WTC11 (cell line): ENCODE measurements around the gene CYP46A1. TPM values are rescaled to one million over a fixed set of nuclear protein-coding genes. Genes with fewer than 3 reads are reported as not detected.

Experiments
- ATAC-seq: fragments of 200-7000 bp; cut with Tn5 transposase; 2 replicates; pipeline ENCODE4 v1.10.0; 2021; ENCODE audit warnings: mild to moderate bottlenecking, moderate library complexity
- CTCF ChIA-PET: fragments of 300-600 bp; sonication (Branson Sonifier 250); formaldehyde crosslinking; loops from one replicate; lab custom pipeline; 2021; ENCODE audit warnings: antibody characterized with exemption; lab: Charles Lee
- POLR2A ChIA-PET: fragments of 350-600 bp; sonication (Branson Sonifier 250); formaldehyde crosslinking; loops from one replicate; lab custom pipeline; 2021; ENCODE audit warnings: antibody characterized with exemption; lab: Charles Lee
- DNase-seq: peaks from one replicate; pipeline ENCODE4 v3.0.0; 2021; ENCODE audit warnings: low spot score
- H3K27ac Mint-ChIP-seq: 2 replicates; pipeline ENCODE4 v1.8.0; 2021; ENCODE audit warnings: mixed read lengths
- H3K27me3 Mint-ChIP-seq: 2 replicates; pipeline ENCODE4 v1.8.0; 2021; ENCODE audit warnings: low read depth, mild to moderate bottlenecking, moderate library complexity, mixed read lengths
- H3K36me3 Mint-ChIP-seq: 2 replicates; pipeline ENCODE4 v1.8.0; 2021; ENCODE audit warnings: mixed read lengths
- H3K4me1 Mint-ChIP-seq: 2 replicates; pipeline ENCODE4 v1.8.0; 2022; ENCODE audit warnings: mixed read lengths
- H3K4me3 Mint-ChIP-seq: 2 replicates; pipeline ENCODE4 v1.8.0; 2021; ENCODE audit warnings: mild to moderate bottlenecking, moderate library complexity, mixed read lengths
- H3K9me3 Mint-ChIP-seq: 2 replicates; pipeline ENCODE4 v1.8.0; 2021; ENCODE audit warnings: mixed read lengths
- CREB1 ChIP-seq: sonication (generic); formaldehyde crosslinking; IDR thresholded peaks from 2 replicates; pipeline ENCODE4 v1.8.0; 2023; ENCODE audit warnings: mild to moderate bottlenecking, missing genetic modification reagents
- CREM ChIP-seq: sonication (generic); formaldehyde crosslinking; IDR thresholded peaks from 2 replicates; pipeline ENCODE4 v1.8.1; 2022; ENCODE audit warnings: mild to moderate bottlenecking, missing genetic modification reagents, moderate library complexity
- ELF4 ChIP-seq: sonication (generic); formaldehyde crosslinking; IDR thresholded peaks from 2 replicates; pipeline ENCODE4 v1.8.1; 2022; ENCODE audit warnings: low read depth, mild to moderate bottlenecking, moderate library complexity, missing genetic modification reagents
- ESRRA ChIP-seq: sonication (generic); formaldehyde crosslinking; IDR thresholded peaks from 2 replicates; pipeline ENCODE4 v1.8.1; 2022; ENCODE audit warnings: mild to moderate bottlenecking, missing genetic modification reagents, borderline replicate concordance
- FOXJ3 ChIP-seq: sonication (generic); formaldehyde crosslinking; IDR thresholded peaks from 2 replicates; pipeline ENCODE4 v1.9.0; 2021; ENCODE audit warnings: missing genetic modification reagents, mild to moderate bottlenecking, borderline replicate concordance
- KAT7 ChIP-seq: sonication (generic); formaldehyde crosslinking; IDR thresholded peaks from 2 replicates; pipeline ENCODE4 v1.8.1; 2023; ENCODE audit warnings: missing genetic modification reagents, mild to moderate bottlenecking, borderline replicate concordance
- NR3C1 ChIP-seq: sonication (generic); formaldehyde crosslinking; conservative IDR thresholded peaks from 2 replicates; pipeline ENCODE4 v1.8.1; 2023; ENCODE audit warnings: low read depth, mild to moderate bottlenecking, missing genetic modification reagents
- RELA ChIP-seq: sonication (generic); formaldehyde crosslinking; IDR thresholded peaks from 2 replicates; pipeline ENCODE4 v1.8.1; 2022; ENCODE audit warnings: missing genetic modification reagents, mild to moderate bottlenecking, borderline replicate concordance
- TEAD4 ChIP-seq: sonication (generic); formaldehyde crosslinking; IDR thresholded peaks from 2 replicates; pipeline ENCODE4 v1.8.0; 2022; ENCODE audit warnings: mild to moderate bottlenecking, missing genetic modification reagents
- ZNF138 ChIP-seq: sonication (generic); formaldehyde crosslinking; conservative IDR thresholded peaks from 2 replicates; pipeline ENCODE4 v1.8.1; 2022; ENCODE audit warnings: mild to moderate bottlenecking, moderate library complexity, missing genetic modification reagents
- ZNF396 ChIP-seq: fragments of 250-450 bp; sonication (Bioruptor Pico); IDR thresholded peaks from 2 replicates; pipeline ENCODE4 v1.8.0; 2021; ENCODE audit warnings: mild to moderate bottlenecking, moderate library complexity, borderline replicate concordance
- ZNF423 ChIP-seq: fragments of 250-450 bp; sonication (Bioruptor Pico); IDR thresholded peaks from 2 replicates; pipeline ENCODE4 v2.1.2; 2022; ENCODE audit warnings: mild to moderate bottlenecking, moderate library complexity
- ZNF671 ChIP-seq: fragments of 250-450 bp; sonication (Bioruptor Pico); IDR thresholded peaks from 2 replicates; pipeline ENCODE4 v1.8.0; 2021; ENCODE audit warnings: mild to moderate bottlenecking
- total RNA-seq: library from RNA; stranded (reverse); gene quantifications from 3 replicates; pipeline ENCODE4 v1.2.3, GENCODE V29; 2021
- TF ChIP-seq, protein P1 (sequence below): sonication (generic); formaldehyde crosslinking; IDR thresholded peaks from 2 replicates; pipeline ENCODE4 v1.8.1; 2023; ENCODE audit warnings: mild to moderate bottlenecking, missing genetic modification reagents, moderate library complexity
- TF ChIP-seq, protein P2 (sequence below): sonication (generic); formaldehyde crosslinking; IDR thresholded peaks from 2 replicates; pipeline ENCODE4 v1.8.0; 2022; ENCODE audit warnings: missing genetic modification reagents
- TF ChIP-seq, protein P3 (sequence below): fragments of 200-600 bp; IDR thresholded peaks from 2 replicates; pipeline ENCODE4 v1.8.0; 2022; ENCODE audit warnings: antibody characterized with exemption
- TF ChIP-seq, protein P4 (sequence below): sonication (generic); formaldehyde crosslinking; conservative IDR thresholded peaks from 2 replicates; pipeline ENCODE4 v1.8.1; 2022; ENCODE audit warnings: mild to moderate bottlenecking, missing genetic modification reagents
- TF ChIP-seq, protein P5 (sequence below): fragments of 250-450 bp; sonication (Bioruptor Pico); IDR thresholded peaks from 2 replicates; pipeline ENCODE4 v1.9.0; 2021; ENCODE audit warnings: mild to moderate bottlenecking

CYP46A1 gene
- total RNA-seq, 1 experiment from 2014 or later: 0.77 TPM

DNA sequence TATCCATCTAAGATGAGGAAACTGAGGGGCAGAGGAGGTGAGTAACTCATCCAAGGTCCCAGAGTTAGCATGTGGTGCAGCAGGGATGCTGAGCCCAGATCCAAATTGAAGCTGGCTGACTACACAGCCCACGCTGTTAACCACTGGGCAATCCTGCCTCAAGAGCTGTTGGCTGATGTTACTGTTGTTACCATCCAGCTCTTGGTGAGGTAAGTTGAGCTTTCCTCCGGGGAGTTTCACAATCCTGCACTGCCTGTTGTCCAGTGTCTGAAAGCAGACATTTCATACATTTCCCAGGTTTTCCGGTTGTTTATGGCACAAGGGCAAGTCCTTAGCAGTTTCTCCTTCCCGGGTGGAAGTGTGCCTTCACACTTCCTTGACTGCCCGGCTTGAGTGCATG lies 14.5 kb downstream of the CYP46A1 start:
- ATAC-seq (no peak), DNase-seq (no peak)
- no peaks in the 10 kb centered on the region for H3K4me1 Mint-ChIP-seq
- ChIA-PET CTCF (interaction anchor here (3.1 kb wide), 1 partner anchor 11 kb away, joined by 16 read pairs; no protein-coding TSS in a partner anchor), POLR2A (no interaction called here)
- no peak overlapping the region for H3K27ac Mint-ChIP-seq
- TF ChIP-seq KAT7 (CRISPR knock-in tag): no peak
- TF ChIP-seq FOXJ3 (CRISPR knock-in tag): no peak
- no peak for TF ChIP-seq CREM (CRISPR knock-in tag)
- TF ChIP-seq, protein P1, sequence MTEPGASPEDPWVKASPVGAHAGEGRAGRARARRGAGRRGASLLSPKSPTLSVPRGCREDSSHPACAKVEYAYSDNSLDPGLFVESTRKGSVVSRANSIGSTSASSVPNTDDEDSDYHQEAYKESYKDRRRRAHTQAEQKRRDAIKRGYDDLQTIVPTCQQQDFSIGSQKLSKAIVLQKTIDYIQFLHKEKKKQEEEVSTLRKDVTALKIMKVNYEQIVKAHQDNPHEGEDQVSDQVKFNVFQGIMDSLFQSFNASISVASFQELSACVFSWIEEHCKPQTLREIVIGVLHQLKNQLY (CRISPR knock-in tag): no peak
- TF ChIP-seq, protein P2, sequence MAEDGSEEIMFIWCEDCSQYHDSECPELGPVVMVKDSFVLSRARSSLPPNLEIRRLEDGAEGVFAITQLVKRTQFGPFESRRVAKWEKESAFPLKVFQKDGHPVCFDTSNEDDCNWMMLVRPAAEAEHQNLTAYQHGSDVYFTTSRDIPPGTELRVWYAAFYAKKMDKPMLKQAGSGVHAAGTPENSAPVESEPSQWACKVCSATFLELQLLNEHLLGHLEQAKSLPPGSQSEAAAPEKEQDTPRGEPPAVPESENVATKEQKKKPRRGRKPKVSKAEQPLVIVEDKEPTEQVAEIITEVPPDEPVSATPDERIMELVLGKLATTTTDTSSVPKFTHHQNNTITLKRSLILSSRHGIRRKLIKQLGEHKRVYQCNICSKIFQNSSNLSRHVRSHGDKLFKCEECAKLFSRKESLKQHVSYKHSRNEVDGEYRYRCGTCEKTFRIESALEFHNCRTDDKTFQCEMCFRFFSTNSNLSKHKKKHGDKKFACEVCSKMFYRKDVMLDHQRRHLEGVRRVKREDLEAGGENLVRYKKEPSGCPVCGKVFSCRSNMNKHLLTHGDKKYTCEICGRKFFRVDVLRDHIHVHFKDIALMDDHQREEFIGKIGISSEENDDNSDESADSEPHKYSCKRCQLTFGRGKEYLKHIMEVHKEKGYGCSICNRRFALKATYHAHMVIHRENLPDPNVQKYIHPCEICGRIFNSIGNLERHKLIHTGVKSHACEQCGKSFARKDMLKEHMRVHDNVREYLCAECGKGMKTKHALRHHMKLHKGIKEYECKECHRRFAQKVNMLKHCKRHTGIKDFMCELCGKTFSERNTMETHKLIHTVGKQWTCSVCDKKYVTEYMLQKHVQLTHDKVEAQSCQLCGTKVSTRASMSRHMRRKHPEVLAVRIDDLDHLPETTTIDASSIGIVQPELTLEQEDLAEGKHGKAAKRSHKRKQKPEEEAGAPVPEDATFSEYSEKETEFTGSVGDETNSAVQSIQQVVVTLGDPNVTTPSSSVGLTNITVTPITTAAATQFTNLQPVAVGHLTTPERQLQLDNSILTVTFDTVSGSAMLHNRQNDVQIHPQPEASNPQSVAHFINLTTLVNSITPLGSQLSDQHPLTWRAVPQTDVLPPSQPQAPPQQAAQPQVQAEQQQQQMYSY (CRISPR knock-in tag): no peak
- TF ChIP-seq ZNF138: no peak
- TF ChIP-seq, protein P3, sequence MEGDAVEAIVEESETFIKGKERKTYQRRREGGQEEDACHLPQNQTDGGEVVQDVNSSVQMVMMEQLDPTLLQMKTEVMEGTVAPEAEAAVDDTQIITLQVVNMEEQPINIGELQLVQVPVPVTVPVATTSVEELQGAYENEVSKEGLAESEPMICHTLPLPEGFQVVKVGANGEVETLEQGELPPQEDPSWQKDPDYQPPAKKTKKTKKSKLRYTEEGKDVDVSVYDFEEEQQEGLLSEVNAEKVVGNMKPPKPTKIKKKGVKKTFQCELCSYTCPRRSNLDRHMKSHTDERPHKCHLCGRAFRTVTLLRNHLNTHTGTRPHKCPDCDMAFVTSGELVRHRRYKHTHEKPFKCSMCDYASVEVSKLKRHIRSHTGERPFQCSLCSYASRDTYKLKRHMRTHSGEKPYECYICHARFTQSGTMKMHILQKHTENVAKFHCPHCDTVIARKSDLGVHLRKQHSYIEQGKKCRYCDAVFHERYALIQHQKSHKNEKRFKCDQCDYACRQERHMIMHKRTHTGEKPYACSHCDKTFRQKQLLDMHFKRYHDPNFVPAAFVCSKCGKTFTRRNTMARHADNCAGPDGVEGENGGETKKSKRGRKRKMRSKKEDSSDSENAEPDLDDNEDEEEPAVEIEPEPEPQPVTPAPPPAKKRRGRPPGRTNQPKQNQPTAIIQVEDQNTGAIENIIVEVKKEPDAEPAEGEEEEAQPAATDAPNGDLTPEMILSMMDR: no peak
- TF ChIP-seq ZNF396 (CRISPR knock-in tag): no peak
- H3K4me3 Mint-ChIP-seq: no peak overlapping the region
- H3K27me3 Mint-ChIP-seq: peaks cover 3% of the 10 kb centered on the region; the same call in 1 of the 2 replicates
- H3K36me3 Mint-ChIP-seq: peaks cover 13% of the 10 kb centered on the region
- H3K9me3 Mint-ChIP-seq: peaks cover 15% of the 10 kb centered on the region

DNA sequence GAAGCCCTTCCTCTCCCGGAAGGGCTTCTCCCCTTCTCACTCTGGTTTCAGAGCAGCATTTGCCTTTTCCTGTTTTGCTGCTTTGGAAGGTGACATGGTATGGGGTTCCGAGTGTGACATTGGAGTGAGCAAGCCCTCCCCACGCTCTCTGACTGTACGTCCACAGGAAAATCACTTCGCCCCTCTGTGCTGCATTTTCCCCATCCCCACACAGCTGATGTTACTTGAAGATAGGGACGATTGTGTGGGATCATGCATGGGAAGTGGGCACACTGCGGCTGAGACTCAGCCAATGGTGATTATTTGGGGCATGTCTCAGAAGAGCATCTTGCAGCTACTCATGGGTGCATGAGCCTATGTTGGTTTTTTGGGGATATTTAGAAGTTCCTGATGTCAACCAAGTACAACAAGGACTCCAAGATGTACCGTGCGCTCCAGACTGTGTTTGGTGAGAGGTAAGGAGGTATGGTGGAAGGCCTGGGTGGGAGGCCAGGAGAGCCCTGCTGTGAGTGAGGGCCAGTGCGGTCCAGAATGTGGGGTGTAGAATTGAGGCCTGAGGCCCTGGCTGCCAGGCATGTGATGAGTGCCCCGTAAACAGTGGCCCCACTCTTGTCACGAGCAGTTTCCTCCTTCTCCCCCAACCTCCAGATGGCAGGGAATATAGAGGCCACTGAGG lies 15.1 kb downstream of the CYP46A1 start:
- Mint-ChIP-seq H3K36me3 (peaks cover 16% of the 10 kb centered on the region), H3K27me3 (peaks cover 3% of the 10 kb centered on the region; the same call in 1 of the 2 replicates), H3K4me1 (no peaks in the 10 kb centered on the region), H3K4me3 (no peak overlapping the region), H3K9me3 (peaks cover 21% of the 10 kb centered on the region), H3K27ac (no peak overlapping the region)
- ATAC-seq (no peak), DNase-seq (no peak)
- CTCF ChIA-PET: interaction anchor here (0.7 to 3.1 kb wide), 2 partner anchors 11 to 15 kb away, joined by 3 to 16 read pairs; partner anchors contain the start of gene CYP46A1
- POLR2A ChIA-PET: no interaction called here
- TF ChIP-seq, protein P4, sequence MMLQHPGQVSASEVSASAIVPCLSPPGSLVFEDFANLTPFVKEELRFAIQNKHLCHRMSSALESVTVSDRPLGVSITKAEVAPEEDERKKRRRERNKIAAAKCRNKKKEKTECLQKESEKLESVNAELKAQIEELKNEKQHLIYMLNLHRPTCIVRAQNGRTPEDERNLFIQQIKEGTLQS (CRISPR knock-in tag): no peak
- TF ChIP-seq ZNF423 (CRISPR knock-in tag): no peak
- TF ChIP-seq ZNF671 (CRISPR knock-in tag): no peak
- TF ChIP-seq, protein P5, sequence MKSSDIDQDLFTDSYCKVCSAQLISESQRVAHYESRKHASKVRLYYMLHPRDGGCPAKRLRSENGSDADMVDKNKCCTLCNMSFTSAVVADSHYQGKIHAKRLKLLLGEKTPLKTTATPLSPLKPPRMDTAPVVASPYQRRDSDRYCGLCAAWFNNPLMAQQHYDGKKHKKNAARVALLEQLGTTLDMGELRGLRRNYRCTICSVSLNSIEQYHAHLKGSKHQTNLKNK (CRISPR knock-in tag): no peak
- TF ChIP-seq TEAD4: no peak
- no peak for TF ChIP-seq RELA
- TF ChIP-seq NR3C1 (CRISPR knock-in tag): no peak
- no peak for TF ChIP-seq ESRRA (CRISPR knock-in tag)
- no peak for TF ChIP-seq ELF4 (CRISPR knock-in tag)
- TF ChIP-seq CREB1 (CRISPR knock-in tag): no peak
